Measurements from ENCODE around the gene BPIFB3.

BPIFB3 gene

GRCh38 chr20:33063271-33063670 lies 9.6 kb downstream of the BPIFB3 start:
- DNase-seq = no peak

GRCh38 chr20:33064572-33065287 lies 11.0 kb downstream of the BPIFB3 start:
- DNase-seq = no peak

GRCh38 chr20:33065785-33066184 lies 12.1 kb downstream of the BPIFB3 start:
- no peak for DNase-seq

GRCh38 chr20:33067806-33068205 lies 14.1 kb downstream of the BPIFB3 start:
- no peak for DNase-seq

GRCh38 chr20:33068251-33068939 lies 14.7 kb downstream of the BPIFB3 start:
- no peak for DNase-seq

- DNase-seq = no peak
Measured at GRCh38 chr20:33069673-33070072, 16.0 kb downstream of the BPIFB3 start.

- no peak for DNase-seq
Measured at GRCh38 chr20:33070111-33071053, 16.7 kb downstream of the BPIFB3 start.

GRCh38 chr20:33071198-33071597 lies 17.5 kb downstream of the BPIFB3 start:
- no peak for DNase-seq

GRCh38 chr20:33072362-33072761 lies 18.7 kb downstream of the BPIFB3 start:
- no peak for DNase-seq

GRCh38 chr20:33072813-33073212 lies 19.1 kb downstream of the BPIFB3 start:
- no peak for DNase-seq

- no peak for DNase-seq
Measured at GRCh38 chr20:33074675-33075074, 21.0 kb downstream of the BPIFB3 start.

- DNase-seq = no peak
Measured at GRCh38 chr20:33075281-33075680, 21.6 kb downstream of the BPIFB3 start.

- DNase-seq = no peak
Measured at GRCh38 chr20:33076662-33077372, 23.1 kb downstream of the BPIFB3 start.

GRCh38 chr20:33079259-33079658 lies 25.6 kb downstream of the BPIFB3 start, which contains the start of gene BPIFB4:
Gene BPIFB4 (plus strand): TSS chr20:33079643. CDS start chr20:33081527, 1,884 bp downstream.
- no peak for DNase-seq

- no peak for DNase-seq
Measured at GRCh38 chr20:33081411-33082154, 27.9 kb downstream of the BPIFB3 start.

- DNase-seq = no peak
Measured at GRCh38 chr20:33082546-33082945, 28.8 kb downstream of the BPIFB3 start.

- no peak for DNase-seq
Measured at GRCh38 chr20:33083544-33084340, 30.0 kb downstream of the BPIFB3 start.

GRCh38 chr20:33084722-33085121 lies 31.0 kb downstream of the BPIFB3 start:
- no peak for DNase-seq

- DNase-seq = no peak
Measured at GRCh38 chr20:33086052-33086722, 32.5 kb downstream of the BPIFB3 start.

- no peak for DNase-seq
Measured at GRCh38 chr20:33091147-33091546, 37.4 kb downstream of the BPIFB3 start.
